Testis (tissue), 3 donors: ENCODE data around the gene CLDN19. TPM values are rescaled to one million over a fixed set of nuclear protein-coding genes. Genes with fewer than 3 reads are reported as not detected.

Experiments
- DNase-seq: peaks from one replicate; pipeline ENCODE4 v3.0.0-alpha.2; 2019
- H3K27ac ChIP-seq, 2 donors: fragments of 200-600 bp; sonication (generic); one replicate each; pipeline ENCODE4 v1.5.1; 2019
- H3K27me3 ChIP-seq: fragments of 200-600 bp; sonication (generic); one replicate; pipeline ENCODE4 v1.5.1; 2019
- H3K36me3 ChIP-seq: fragments of 200-600 bp; sonication (generic); one replicate; pipeline ENCODE4 v1.5.1; 2017; ENCODE audit warnings: low read depth; ENCODE audit errors: missing control alignments
- H3K4me1 ChIP-seq: fragments of 200-600 bp; sonication (generic); one replicate; pipeline ENCODE4 v1.5.1; 2019
- H3K4me3 ChIP-seq, 2 donors: fragments of 200-600 bp; sonication (generic); one replicate each; pipeline ENCODE4 v1.5.1; 2017 to 2019
- H3K9me3 ChIP-seq: fragments of 200-600 bp; sonication (generic); one replicate; pipeline ENCODE4 v1.5.1; 2017
- CTCF ChIP-seq, 3 experiments: fragments of 450-650 bp in 2 of 3; fragments of 200-600 bp in 1 of 3; sonication (generic) in 1 of 3; IDR thresholded peaks; one replicate each; pipeline ENCODE4 v1.5.1; 2016 to 2019; ENCODE audit warnings: antibody characterized with exemption in 3 of 3, mild to moderate bottlenecking in 2 of 3, moderate library complexity in 1 of 3
- POLR2A ChIP-seq: fragments of 450-650 bp; IDR thresholded peaks from one replicate; pipeline ENCODE4 v1.6.1; 2017; ENCODE audit warnings: antibody characterized with exemption, mild to moderate bottlenecking, moderate library complexity
- WGBS, 2 donors: methylation state at CpG; one replicate each; pipeline ENCODE4 v1.1.5; 2018; 5-methylcytosine and 5-hydroxymethylcytosine counted together
- intact Hi-C: fragments of 100-400 bp; cut with DNase I; formaldehyde crosslinking; loops from one replicate; pipeline ENCODE4 v1.15.1; 2023; ENCODE audit warnings: low total_unique reads
- polyA plus RNA-seq: library from polyadenylated mRNA; stranded (reverse); fragments of 350-450 nt; fragmentation: Illumina TruSeq; extraction: RNeasy Lipid Tissue Mini Kit (QIAGEN cat#74804); gene quantifications from one replicate; pipeline ENCODE4 v1.2.3, GENCODE V29; 2014; ENCODE audit warnings: low read depth, low replicate concordance; ENCODE audit not compliant: insufficient read depth
- total RNA-seq, 2 donors: library from RNA; depleted of rRNA; stranded (reverse); fragments of >200 nt; gene quantifications; one replicate each; pipeline ENCODE4 v1.2.3, GENCODE V29; 2016

The CLDN19 gene
- total and polyA plus RNA-seq, 3 donors from 2014 or later: 0.12 to 0.24 (median 0.19) TPM

GRCh38 chr1:42767510-42768000 is 27.5 kb upstream of the CLDN19 start:
- no peaks in the 10 kb centered on the region for H3K9me3 ChIP-seq
- H3K27me3 ChIP-seq: no peaks in the 10 kb centered on the region
- peaks cover 13% of the 10 kb centered on the region for H3K4me1 ChIP-seq
- DNase-seq: no peak
- H3K36me3 ChIP-seq: no peaks in the 10 kb centered on the region
- 1 to 2% methylated on average over 19 to 22 of the region's 23 CpGs for WGBS, 2 donors
- intact Hi-C loops: no loop called here
- peak overlapping the region; percentile 90 to 94 for H3K4me3 ChIP-seq
- peak overlapping the region; percentile 79 to 91 for H3K27ac ChIP-seq
- TF ChIP-seq POLR2A: no peak
- TF ChIP-seq CTCF (IDR thresholded peaks at IDR 0.05): no peak

GRCh38 chr1:42766741-42767509 is 26.9 kb upstream of the CLDN19 start, which contains the start of the genes C1orf50 and P3H1:
TSS of gene C1orf50 (plus strand) at chr1:42767249. CDS start at chr1:42767312, 63 bp downstream.
TSS of gene P3H1 (minus strand) at chr1:42767028. CDS start at chr1:42766971, 57 bp downstream.
- Histone ChIP-seq H3K9me3 (no peaks in the 10 kb centered on the region), H3K27ac (peak within 1 kb of the TSS; percentile 83 to 91), H3K4me3 (peak within 1 kb of the TSS; percentile 90 to 94), H3K36me3 (no peaks in the 10 kb centered on the region), H3K27me3 (no peaks in the 10 kb centered on the region), H3K4me1 (peaks cover 13% of the 10 kb centered on the region)
- TF ChIP-seq POLR2A (peak; percentile 88), CTCF (IDR thresholded peaks at IDR 0.05) (no peak)
- peak; percentile 100 for DNase-seq
- intact Hi-C loops: no loop called here
- WGBS, 2 donors: 0 to 1% methylated on average over 4 to 70 of the region's 82 CpGs

- intact Hi-C loops: no loop called here
- Histone ChIP-seq H3K27me3 (no peaks in the 10 kb centered on the region), H3K36me3 (no peaks in the 10 kb centered on the region), H3K9me3 (no peaks in the 10 kb centered on the region), H3K4me1 (peaks cover 13% of the 10 kb centered on the region), H3K4me3 (peak overlapping the region; percentile 90 to 94), H3K27ac (peak overlapping the region; percentile 83 to 91)
- DNase-seq: peak; percentile 41
- TF ChIP-seq POLR2A: no peak
- TF ChIP-seq CTCF (IDR thresholded peaks at IDR 0.05): peak; percentile 17 to 35 (median 27)
- 0 to 1% methylated on average over 13 to 44 of the region's 44 CpGs for whole genome bisulfite sequencing, 2 donors
Measured at GRCh38 chr1:42765832-42766740, 26.1 kb upstream of the CLDN19 start.

- no peaks in the 10 kb centered on the region for H3K36me3 ChIP-seq
- no peaks in the 10 kb centered on the region for H3K9me3 ChIP-seq
- TF ChIP-seq CTCF (IDR thresholded peaks at IDR 0.05) (no peak), POLR2A (no peak)
- peak overlapping the region in 1 of 2 donors; percentile 91 for H3K27ac ChIP-seq
- H3K27me3 ChIP-seq: no peaks in the 10 kb centered on the region
- no peak for DNase-seq
- WGBS, 2 donors: 4 to 7% methylated on average over 7 of the region's 7 CpGs
- intact Hi-C loops: no loop called here
- H3K4me3 ChIP-seq: peak overlapping the region; percentile 90 to 94
- H3K4me1 ChIP-seq: peaks cover 13% of the 10 kb centered on the region
Measured at GRCh38 chr1:42765269-42765668, 25.2 kb upstream of the CLDN19 start.
